H1 (cell line): ENCODE results near the gene DKK3. TPM values are rescaled to one million over a fixed set of nuclear protein-coding genes. Genes with fewer than 3 reads are reported as not detected.
A peak's percentile ranks its signal among the peaks of the same experiment; 100 is the strongest.

Experiments
- CTCF ChIA-PET: fragments of 300-600 bp; sonication (Branson Sonifier 250); formaldehyde crosslinking; loops from one replicate; lab custom pipeline; 2021; ENCODE audit not compliant: partially characterized antibody; lab: Charles Lee
- POLR2A ChIA-PET: fragments of 300-600 bp; sonication (Branson Sonifier 250); formaldehyde crosslinking; loops from one replicate; lab custom pipeline; 2021; ENCODE audit warnings: inconsistent platforms; ENCODE audit not compliant: partially characterized antibody; lab: Charles Lee
- DNase-seq, 2 experiments: peaks; one replicate each; pipeline versions ENCODE4 v3.0.0 to v3.0.0-alpha.2; 2010 to 2022; ENCODE audit warnings: low spot score in 2 of 2, low read depth in 1 of 2, mixed read lengths in 1 of 2
- FAIRE-seq: peaks from 2 replicates; lab custom pipeline; 2011; peaks lifted over from hg19 to GRCh38; lab: Jason Lieb, UNC
- H2AFZ ChIP-seq: 2 replicates; pipeline ENCODE4 v1.8.1; 2012; ENCODE audit warnings: low read length, inconsistent platforms
- H2AK5ac ChIP-seq: 2 replicates; pipeline ENCODE4 v1.6.1; 2013; ENCODE audit warnings: low read depth, low read length
- H2BK120ac ChIP-seq: replicated peaks from 2 replicates; pipeline ENCODE3; 2013; ENCODE audit warnings: low read depth, low read length, inconsistent platforms
- H2BK12ac ChIP-seq: 2 replicates; pipeline ENCODE4 v1.6.1; 2013; ENCODE audit warnings: low read depth, low read length
- H2BK15ac ChIP-seq: 2 replicates; pipeline ENCODE4 v1.6.1; 2013; ENCODE audit warnings: low read length
- H2BK20ac ChIP-seq: 2 replicates; pipeline ENCODE4 v1.6.1; 2013; ENCODE audit warnings: low read length
- H2BK5ac ChIP-seq: 2 replicates; pipeline ENCODE4 v1.6.1; 2013; ENCODE audit warnings: low read depth, low read length
- H3K14ac ChIP-seq: 2 replicates; pipeline ENCODE4 v1.6.1; 2013; ENCODE audit warnings: inconsistent platforms; ENCODE audit not compliant: insufficient read length
- H3K18ac ChIP-seq: 2 replicates; pipeline ENCODE4 v1.6.1; 2013; ENCODE audit warnings: low read length; ENCODE audit errors: extremely low read depth
- H3K23ac ChIP-seq: 2 replicates; pipeline ENCODE4 v1.6.1; 2013; ENCODE audit warnings: inconsistent platforms; ENCODE audit not compliant: insufficient read length
- H3K23me2 ChIP-seq: 2 replicates; pipeline ENCODE4 v1.6.1; 2013; ENCODE audit warnings: low read depth, low read length
- H3K27ac ChIP-seq: 2 replicates; pipeline ENCODE4 v1.6.1; 2011; ENCODE audit warnings: low read depth, low read length, inconsistent platforms
- H3K27me3 ChIP-seq, 4 experiments: replicated peaks in 1 of 4; 1 replicate in 1 of 4; 2 replicates in 3 of 4; pipeline versions ENCODE4 v1.6.1 to v1.8.1; 2011 to 2013; ENCODE audit warnings: low read length in 3 of 4, mild to moderate bottlenecking in 3 of 4, inconsistent platforms in 2 of 4, mixed read lengths in 2 of 4, moderate library complexity in 1 of 4; ENCODE audit not compliant: control insufficient read depth in 3 of 4, insufficient read depth in 3 of 4; ENCODE audit errors: extremely low read depth in 1 of 4
- H3K36me3 ChIP-seq, 4 experiments: 2 replicates each; pipeline versions ENCODE4 v1.6.1 to v1.8.1; 2011 to 2013; ENCODE audit warnings: mild to moderate bottlenecking in 4 of 4, low read length in 3 of 4, moderate library complexity in 2 of 4, control low read depth in 1 of 4, inconsistent platforms in 1 of 4; ENCODE audit not compliant: insufficient read depth in 4 of 4, control insufficient read depth in 2 of 4
- H3K4ac ChIP-seq: replicated peaks from 2 replicates; pipeline ENCODE3; 2013; ENCODE audit warnings: low read length, low read depth, mixed read lengths, inconsistent platforms; ENCODE audit not compliant: insufficient read length
- H3K4me1 ChIP-seq, 4 experiments: replicated peaks in 1 of 4; 1 replicate in 1 of 4; 2 replicates in 3 of 4; pipeline versions ENCODE4 v1.6.1 to v1.8.1; 2011 to 2013; ENCODE audit warnings: low read length in 3 of 4, inconsistent platforms in 2 of 4, mixed read lengths in 1 of 4; ENCODE audit not compliant: insufficient read depth in 4 of 4, control insufficient read depth in 3 of 4
- H3K4me2 ChIP-seq, 2 experiments: 2 replicates each; pipeline versions ENCODE4 v1.6.1 to v1.8.1; 2011 to 2013; ENCODE audit warnings: low read depth in 2 of 2, low read length in 2 of 2, control low read depth in 1 of 2, inconsistent platforms in 1 of 2, mild to moderate bottlenecking in 1 of 2; ENCODE audit not compliant: insufficient read depth in 1 of 2
- H3K4me3 ChIP-seq, 4 experiments: fragments of 200-600, 300-600 bp in 1 of 4; sonication (generic), shearing (Covaris generic), sonication (Bioruptor Twin) in 1 of 4; 2 replicates each; pipeline versions ENCODE4 v1.5.1 to v1.8.1; 2011 to 2016; ENCODE audit warnings: low read length in 4 of 4, low read depth in 3 of 4, control low read depth in 2 of 4, inconsistent platforms in 2 of 4, mild to moderate bottlenecking in 2 of 4, mixed read lengths in 1 of 4, moderate library complexity in 1 of 4; ENCODE audit not compliant: insufficient read depth in 2 of 4; ENCODE audit errors: extremely low read depth in 1 of 4
- H3K56ac ChIP-seq: replicated peaks from 2 replicates; pipeline ENCODE3; 2013; ENCODE audit warnings: low read depth, mild to moderate bottlenecking, mixed read lengths, low read length, inconsistent platforms; ENCODE audit not compliant: insufficient read length
- H3K79me1 ChIP-seq: 2 replicates; pipeline ENCODE4 v1.6.1; 2013; ENCODE audit warnings: low read depth, low read length, control low read depth
- H3K79me2 ChIP-seq, 2 experiments: 2 replicates each; pipeline versions ENCODE4 v1.6.1 to v1.8.1; 2012 to 2013; ENCODE audit warnings: low read length in 2 of 2, mild to moderate bottlenecking in 2 of 2, inconsistent platforms in 1 of 2; ENCODE audit not compliant: insufficient read depth in 2 of 2, control insufficient read depth in 1 of 2
- H3K9ac ChIP-seq, 4 experiments: replicated peaks in 1 of 4; 1 replicate in 1 of 4; 2 replicates in 3 of 4; pipeline versions ENCODE4 v1.6.1 to v1.8.1; 2011 to 2013; ENCODE audit warnings: low read depth in 3 of 4, low read length in 3 of 4, control low read depth in 2 of 4, mild to moderate bottlenecking in 2 of 4, moderate library complexity in 2 of 4, inconsistent platforms in 1 of 4; ENCODE audit errors: extremely low read depth in 1 of 4
- H3K9me3 ChIP-seq, 2 experiments: 2 replicates each; pipeline versions ENCODE4 v1.6.1 to v1.8.1; 2012 to 2013; ENCODE audit warnings: mild to moderate bottlenecking in 2 of 2, moderate library complexity in 2 of 2, control low read depth in 1 of 2, inconsistent platforms in 1 of 2, low read depth in 1 of 2, low read length in 1 of 2, mixed read lengths in 1 of 2; ENCODE audit not compliant: insufficient read depth in 2 of 2
- H4K20me1 ChIP-seq, 2 experiments: replicated peaks in 1 of 2; 2 replicates each; pipeline versions ENCODE3 to v1.8.1; 2011 to 2013; ENCODE audit warnings: inconsistent platforms in 2 of 2, low read length in 2 of 2, mild to moderate bottlenecking in 1 of 2; ENCODE audit not compliant: insufficient read depth in 2 of 2, control insufficient read depth in 1 of 2
- H4K5ac ChIP-seq: 2 replicates; pipeline ENCODE4 v1.6.1; 2013; ENCODE audit warnings: low read length, low read depth, mixed read lengths, inconsistent platforms; ENCODE audit not compliant: insufficient read length
- H4K8ac ChIP-seq: 2 replicates; pipeline ENCODE4 v1.8.0; 2013; ENCODE audit warnings: mild to moderate bottlenecking, moderate library complexity, low read length, inconsistent platforms; ENCODE audit not compliant: insufficient read depth; ENCODE audit errors: extremely low read depth
- H4K91ac ChIP-seq: replicated peaks from 2 replicates; pipeline ENCODE3; 2013; ENCODE audit warnings: low read length, mixed read lengths, inconsistent platforms; ENCODE audit not compliant: insufficient read length
- ASH2L ChIP-seq: fragments of 200-600, 300-600 bp; sonication (generic); IDR thresholded peaks from one replicate; pipeline ENCODE4 v1.7.1; 2017; ENCODE audit warnings: low read length
- BACH1 ChIP-seq: IDR thresholded peaks from 2 replicates; pipeline ENCODE4 v1.6.1; 2012; ENCODE audit warnings: low read length, improper control_type of control experiment
- BCL11A ChIP-seq, 2 experiments: IDR thresholded peaks; one replicate each; pipeline ENCODE4 v1.6.1; 2011; ENCODE audit warnings: low read depth in 2 of 2, low read length in 2 of 2, mild to moderate bottlenecking in 2 of 2
- CTCF ChIP-seq, 3 experiments: IDR thresholded peaks; 1 replicate in 2 of 3; 2 replicates in 1 of 3; pipeline versions ENCODE4 v1.5.1 to v1.6.1; 2011; ENCODE audit warnings: low read length in 3 of 3, mild to moderate bottlenecking in 3 of 3, inconsistent platforms in 2 of 3, low read depth in 1 of 3, moderate library complexity in 1 of 3; ENCODE audit not compliant: insufficient read depth in 1 of 3; ENCODE audit errors: control extremely low read depth in 1 of 3
- E2F6 ChIP-seq: IDR thresholded peaks from 2 replicates; pipeline ENCODE4 v1.6.1; 2012; ENCODE audit warnings: inconsistent platforms
- HDAC6 ChIP-seq: IDR thresholded peaks from one replicate; pipeline ENCODE4 v1.7.1; 2012; ENCODE audit warnings: low read depth, mild to moderate bottlenecking, inconsistent platforms, low read length, moderate library complexity
- MAX ChIP-seq: IDR thresholded peaks from 2 replicates; pipeline ENCODE4 v1.6.1; 2012; ENCODE audit warnings: inconsistent platforms
- WGBS, 2 experiments: shearing (Covaris generic) in 1 of 2; methylation state at CpG; one replicate each; pipeline versions ENCODE4 v1.1.6 to v1.1.7; 2013 to 2015; ENCODE audit warnings: low lambda C conversion rate in 2 of 2, mixed read lengths in 2 of 2, inconsistent platforms in 1 of 2, low coverage in 1 of 2, missing lambda C conversion rate in 1 of 2; ENCODE audit not compliant: insufficient replicate concordance in 2 of 2, insufficient coverage in 1 of 2, insufficient read length in 1 of 2; ENCODE audit errors: extremely low coverage in 1 of 2, missing lambda C conversion rate in 1 of 2; 5-methylcytosine and 5-hydroxymethylcytosine counted together
- polyA plus RNA-seq, 7 experiments: library from polyadenylated mRNA; depleted of rRNA in 3 of 7; stranded (reverse) in 5 of 7; unstranded in 2 of 7; fragments of >200 nt in 5 of 7; fragments of 200-250 nt in 2 of 7; gene quantifications; 1 replicate in 5 of 7; 2 replicates in 1 of 7; 4 replicates in 1 of 7; pipeline versions ENCODE4 v1.2.1 to v1.2.3, GENCODE V29; 2011 to 2013; ENCODE audit warnings: missing spikeins in 2 of 7, mixed read lengths in 2 of 7
- total RNA-seq: library from RNA; stranded (reverse); fragmentation: NEBNext Ultra II Directional; extraction: Animal tissue kit (Norgen Biotek cat#: 25700); gene quantifications from 2 replicates; pipeline ENCODE4 v1.2.1, GENCODE V29; 2021

DKK3 gene
- total and polyA plus RNA-seq, 2 of the 8 experiments (the other 6 are each of a cell fraction or from before 2014, with no cell fraction given), result 30.0 to 40.1 TPM

- peak overlapping the region; percentile 76 to 91 for H3K4me2 ChIP-seq
- peak; percentile 68 for FAIRE-seq
- TF ChIP-seq MAX, result 0 out of 2 replicates have a peak, but pooled peaks have one; percentile 5
- no peak for TF ChIP-seq BCL11A (IDR thresholded peaks at IDR 0.05; ENCODE audit: low read depth in 2 of 2, low read length in 2 of 2)
- TF ChIP-seq HDAC6, result no peak
- peak; percentile 70 for TF ChIP-seq E2F6
- TF ChIP-seq BACH1, result no peak
- TF ChIP-seq CTCF (IDR thresholded peaks at IDR 0.05; ENCODE audit: control extremely low read depth in 1 of 3, insufficient read depth in 1 of 3, low read depth in 1 of 3, low read length in 3 of 3), result no peak
- peak; percentile 4 for TF ChIP-seq ASH2L
Observed at GRCh38 chr11:12009617-12010321, 1.3 kb upstream of the DKK3 start.

More at GRCh38 chr11:12009617-12010321, 1.3 kb upstream of the DKK3 start:
- CTCF ChIA-PET, result interaction anchor here (1.2 to 4.2 kb wide), 6 partner anchors 22 to 71 kb away, joined by 3 to 30 read pairs (median 4); no protein-coding TSS in a partner anchor
- Histone ChIP-seq H4K20me1 (peaks cover 0 to 13% of the 10 kb centered on the region in 2 experiments), H3K4me1 (peaks cover 0 to 19% (median 5%) of the 10 kb centered on the region in 4 experiments; a peak in 6 of 7 replicates), H2BK12ac (peak overlapping the region; percentile 43; the same call in 1 of the 2 replicates), H3K36me3 (no peaks in the 10 kb centered on the region), H4K91ac (no peak overlapping the region), H3K56ac (no peak overlapping the region), H3K4me3 (peak overlapping the region; percentile 34 to 72 (median 52)), H3K9me3 (no peaks in the 10 kb centered on the region), H2AK5ac (no peak overlapping the region), H2AFZ (peak overlapping the region; percentile 90), H3K79me1 (no peaks in the 10 kb centered on the region), H3K27me3 (peaks cover 0 to 13% (median 10%) of the 10 kb centered on the region in 4 experiments; a peak in 4 of 7 replicates), H4K5ac (peak overlapping the region; percentile 3), H3K18ac (peak overlapping the region; percentile 25; the same call in 1 of the 2 replicates), H3K23me2 (peaks cover 12% of the 10 kb centered on the region; the same call in 1 of the 2 replicates), H3K79me2 (no peaks in the 10 kb centered on the region), H3K9ac (peak overlapping the region in 2 of 4 experiments; percentile 9 to 24; a peak in 2 of 7 replicates), H3K14ac (no peak overlapping the region), H2BK5ac (0 out of 2 replicates have a peak overlapping the region, but pooled peaks have one; percentile 32), H3K4ac (no peak overlapping the region), H3K23ac (no peak overlapping the region), H2BK120ac (no peak overlapping the region), H2BK20ac (no peak overlapping the region), H4K8ac (peak overlapping the region; percentile 73; the same call in 1 of the 2 replicates), H2BK15ac (0 out of 2 replicates have a peak overlapping the region, but pooled peaks have one; percentile 6), H3K27ac (no peak overlapping the region)
- DNase-seq, result no peak
- POLR2A ChIA-PET, result interaction anchor here (1.3 to 1.9 kb wide), 4 partner anchors 10 to 169 kb away, joined by 3 to 4 read pairs (median 4); partner anchors contain the start of gene USP47
- 49% methylated on average over 15 of the region's 15 CpGs; no CpG with 5 or more reads in 1 of the 2 experiments for WGBS, 2 experiments
